Astrocyte (in vitro differentiated cells and primary cell): Measurements from ENCODE around the gene AHNAK.

Source experiments
- EZH2 ChIP-seq: IDR thresholded peaks from 2 replicates; pipeline ENCODE4 v1.6.1; 2012; ENCODE audit warnings: mild to moderate bottlenecking, low read length, inconsistent platforms; ENCODE audit not compliant: insufficient read depth
- TF ChIP-seq, protein P1 (sequence below): IDR thresholded peaks from 2 replicates; pipeline ENCODE4 v1.5.1; 2011; ENCODE audit warnings: low read depth, mild to moderate bottlenecking, inconsistent platforms, low read length, moderate library complexity; ENCODE audit not compliant: insufficient read depth

DNA sequence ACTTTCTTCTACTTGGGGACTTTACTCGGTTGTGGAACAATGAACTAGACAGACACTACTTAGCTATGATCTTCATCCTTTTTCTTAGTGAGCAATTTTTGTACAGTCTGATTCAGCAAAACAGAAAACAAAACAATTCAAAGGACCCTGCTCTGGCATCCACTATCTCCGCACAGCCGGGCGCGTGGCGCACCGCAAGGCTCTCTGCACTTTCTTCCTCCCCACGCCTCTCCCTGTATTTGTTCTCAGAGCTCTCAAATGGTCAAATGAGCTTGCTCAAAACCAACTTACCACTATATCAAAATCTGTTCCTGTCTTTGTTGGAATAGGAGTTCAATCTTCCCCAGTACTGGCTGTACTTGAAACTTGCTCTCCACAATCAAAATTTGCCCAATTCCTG lies 19.6 kb upstream of the AHNAK start:
- TF ChIP-seq, protein P1, sequence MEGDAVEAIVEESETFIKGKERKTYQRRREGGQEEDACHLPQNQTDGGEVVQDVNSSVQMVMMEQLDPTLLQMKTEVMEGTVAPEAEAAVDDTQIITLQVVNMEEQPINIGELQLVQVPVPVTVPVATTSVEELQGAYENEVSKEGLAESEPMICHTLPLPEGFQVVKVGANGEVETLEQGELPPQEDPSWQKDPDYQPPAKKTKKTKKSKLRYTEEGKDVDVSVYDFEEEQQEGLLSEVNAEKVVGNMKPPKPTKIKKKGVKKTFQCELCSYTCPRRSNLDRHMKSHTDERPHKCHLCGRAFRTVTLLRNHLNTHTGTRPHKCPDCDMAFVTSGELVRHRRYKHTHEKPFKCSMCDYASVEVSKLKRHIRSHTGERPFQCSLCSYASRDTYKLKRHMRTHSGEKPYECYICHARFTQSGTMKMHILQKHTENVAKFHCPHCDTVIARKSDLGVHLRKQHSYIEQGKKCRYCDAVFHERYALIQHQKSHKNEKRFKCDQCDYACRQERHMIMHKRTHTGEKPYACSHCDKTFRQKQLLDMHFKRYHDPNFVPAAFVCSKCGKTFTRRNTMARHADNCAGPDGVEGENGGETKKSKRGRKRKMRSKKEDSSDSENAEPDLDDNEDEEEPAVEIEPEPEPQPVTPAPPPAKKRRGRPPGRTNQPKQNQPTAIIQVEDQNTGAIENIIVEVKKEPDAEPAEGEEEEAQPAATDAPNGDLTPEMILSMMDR = no peak
- TF ChIP-seq EZH2 = no peak
